RPMI8226 (cell line): ENCODE results near the gene PSD.
A peak's percentile ranks its signal among the peaks of the same experiment; 100 is the strongest.

ENCODE experiments used
- DNase-seq: peaks from one replicate; pipeline ENCODE4 v3.0.0-alpha.2; 2015

PSD gene

DNA sequence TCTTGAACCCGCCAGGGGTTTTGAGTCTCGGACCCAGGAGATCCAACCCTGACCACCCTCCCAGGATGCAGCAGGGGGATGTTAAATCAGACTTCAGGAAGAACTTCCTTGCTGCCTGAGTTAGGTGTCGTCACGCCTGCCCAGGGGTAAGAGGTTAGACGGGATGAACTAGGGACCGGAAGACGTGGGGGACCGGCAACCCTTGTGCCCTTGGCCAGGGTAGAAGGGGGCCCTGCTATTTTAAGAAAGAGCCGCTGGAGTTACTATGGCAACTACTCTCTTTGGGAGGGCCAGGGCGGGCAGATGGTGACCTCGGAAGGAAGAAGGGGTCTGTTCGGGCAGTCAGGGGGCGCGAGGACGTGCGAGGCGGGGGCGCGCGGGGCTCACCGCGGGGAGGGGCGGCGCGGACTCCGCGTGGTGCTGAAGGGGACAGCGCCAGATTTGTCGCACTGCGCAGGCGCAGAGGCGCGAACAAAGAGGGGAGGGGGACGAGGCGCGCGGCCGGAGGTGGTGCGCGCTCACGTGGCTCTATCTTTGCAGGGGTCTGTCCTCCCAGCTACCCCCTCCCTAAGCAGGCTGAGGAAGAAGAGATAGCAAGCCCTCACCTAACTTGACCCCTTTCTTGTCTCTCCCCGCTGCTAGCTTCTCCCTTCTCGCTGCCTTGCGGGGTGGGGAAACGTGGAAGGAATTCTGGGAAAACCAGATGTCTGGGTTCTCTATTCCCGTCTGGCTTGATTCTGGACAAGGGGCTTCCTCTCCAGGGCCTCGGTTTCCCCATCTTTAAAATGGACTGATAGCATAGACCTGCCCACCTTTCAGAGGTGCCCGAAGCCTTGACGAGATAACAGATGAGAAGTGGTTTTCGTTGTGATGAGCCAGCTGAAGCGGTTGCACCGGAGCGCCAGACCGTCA is 940 bp upstream of the PSD start:
- DNase-seq, result peak; percentile 66

DNA sequence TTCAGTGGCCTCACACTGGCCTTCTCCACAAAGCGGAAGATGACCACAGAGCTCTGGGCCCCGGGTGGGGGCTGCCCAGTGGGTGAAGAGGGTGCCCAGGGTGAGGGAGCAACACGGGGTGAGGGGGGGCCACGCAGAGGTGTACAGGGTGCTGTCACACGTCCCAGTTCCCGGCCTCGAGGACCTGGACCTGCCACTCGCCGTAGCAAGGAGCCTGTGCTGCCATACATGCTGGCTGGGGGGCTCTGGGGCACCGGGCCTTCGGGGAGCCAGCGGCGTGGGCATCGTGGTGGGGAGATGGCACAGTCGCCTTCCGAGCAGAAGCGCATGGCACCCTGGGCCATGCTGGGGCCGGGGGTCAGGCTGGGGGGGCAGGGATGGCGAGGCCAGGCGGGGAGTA is 1.9 kb downstream of the PSD start:
- DNase-seq, result no peak

DNA sequence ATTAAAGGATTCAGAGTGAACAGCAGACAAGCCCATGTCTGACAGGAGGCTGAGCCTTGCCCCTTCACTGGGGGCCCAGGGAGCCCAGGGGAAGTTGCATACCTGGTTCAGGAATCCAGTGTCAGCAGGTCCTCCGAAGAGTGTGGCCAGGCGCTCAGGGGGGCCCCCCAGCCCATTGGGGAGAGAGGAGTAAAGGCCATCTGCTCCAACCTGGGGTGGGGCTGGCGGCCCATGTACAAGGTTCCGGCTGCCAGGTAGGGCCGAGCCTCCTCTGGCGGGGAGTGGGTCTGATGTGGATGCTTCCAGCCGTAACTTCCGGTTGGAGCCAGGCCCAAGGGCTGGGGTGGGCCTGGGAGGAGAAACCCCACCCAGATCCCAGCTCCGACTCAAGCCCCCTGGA is 2.3 kb downstream of the PSD start:
- DNase-seq, result no peak

DNA sequence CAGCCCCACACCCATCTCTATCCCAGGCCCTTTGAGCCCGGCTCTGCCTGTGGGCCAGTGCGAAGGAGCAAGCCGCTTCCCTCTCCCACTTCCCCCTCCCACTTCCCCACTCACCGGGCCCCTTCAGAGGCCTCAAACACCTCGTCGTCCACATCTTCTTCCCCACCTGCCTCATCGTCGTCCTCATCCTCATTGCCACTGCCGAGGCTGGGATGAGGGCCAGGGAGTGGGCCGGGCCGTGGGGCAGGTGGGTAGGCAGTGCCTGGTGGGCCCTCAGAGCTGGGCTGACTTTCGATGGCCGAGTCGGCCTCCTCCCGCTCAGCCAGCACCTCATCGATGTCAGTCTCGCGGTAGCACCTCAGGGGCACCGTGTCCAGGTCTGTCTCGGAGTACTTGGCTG is 3.8 kb downstream of the PSD start:
- no peak for DNase-seq

DNA sequence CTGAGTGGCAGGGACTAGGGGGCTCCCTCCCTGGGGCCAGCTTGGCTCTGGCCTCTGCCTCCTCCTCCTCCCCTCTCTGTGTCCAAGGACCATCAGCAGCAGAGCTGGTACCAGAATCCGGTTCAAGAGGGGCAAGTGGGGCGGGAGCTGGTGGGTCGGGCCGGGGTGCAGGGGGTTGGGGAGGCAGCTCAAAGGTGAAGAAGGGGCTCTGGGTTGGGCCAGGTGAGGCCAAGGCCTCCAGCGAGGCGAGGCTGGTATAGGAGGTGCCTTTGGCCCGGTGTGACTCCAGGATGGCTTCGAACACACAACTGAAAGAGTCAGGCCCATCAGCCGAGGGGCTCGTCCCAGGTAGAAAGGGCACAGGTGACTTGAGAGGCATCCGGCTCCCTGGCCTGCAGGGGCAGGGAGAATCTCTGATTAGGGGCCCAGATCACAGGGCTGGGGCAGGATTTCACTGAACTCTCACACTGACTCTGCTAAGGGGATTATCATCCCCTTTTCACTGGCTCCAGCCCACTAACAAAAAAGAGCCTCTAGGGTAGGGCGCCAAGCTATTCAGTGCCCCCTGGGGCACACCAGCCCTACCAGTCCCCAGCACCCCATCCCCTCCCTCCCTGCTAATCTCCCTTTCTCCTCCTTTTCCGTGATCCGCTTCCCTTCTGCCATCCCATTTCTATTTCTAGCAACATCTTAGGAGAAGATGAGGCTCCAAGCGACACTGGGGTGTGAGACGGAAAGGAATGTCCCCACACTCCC is 4.6 kb downstream of the PSD start:
- DNase-seq, result no peak

- DNase-seq, result peak; percentile 59
These were observed 5.4 kb downstream of the PSD start for GRCh38 chr10:102413053-102413705.

- DNase-seq, result no peak
These were observed 6.3 kb downstream of the PSD start for GRCh38 chr10:102412293-102412692.

DNA sequence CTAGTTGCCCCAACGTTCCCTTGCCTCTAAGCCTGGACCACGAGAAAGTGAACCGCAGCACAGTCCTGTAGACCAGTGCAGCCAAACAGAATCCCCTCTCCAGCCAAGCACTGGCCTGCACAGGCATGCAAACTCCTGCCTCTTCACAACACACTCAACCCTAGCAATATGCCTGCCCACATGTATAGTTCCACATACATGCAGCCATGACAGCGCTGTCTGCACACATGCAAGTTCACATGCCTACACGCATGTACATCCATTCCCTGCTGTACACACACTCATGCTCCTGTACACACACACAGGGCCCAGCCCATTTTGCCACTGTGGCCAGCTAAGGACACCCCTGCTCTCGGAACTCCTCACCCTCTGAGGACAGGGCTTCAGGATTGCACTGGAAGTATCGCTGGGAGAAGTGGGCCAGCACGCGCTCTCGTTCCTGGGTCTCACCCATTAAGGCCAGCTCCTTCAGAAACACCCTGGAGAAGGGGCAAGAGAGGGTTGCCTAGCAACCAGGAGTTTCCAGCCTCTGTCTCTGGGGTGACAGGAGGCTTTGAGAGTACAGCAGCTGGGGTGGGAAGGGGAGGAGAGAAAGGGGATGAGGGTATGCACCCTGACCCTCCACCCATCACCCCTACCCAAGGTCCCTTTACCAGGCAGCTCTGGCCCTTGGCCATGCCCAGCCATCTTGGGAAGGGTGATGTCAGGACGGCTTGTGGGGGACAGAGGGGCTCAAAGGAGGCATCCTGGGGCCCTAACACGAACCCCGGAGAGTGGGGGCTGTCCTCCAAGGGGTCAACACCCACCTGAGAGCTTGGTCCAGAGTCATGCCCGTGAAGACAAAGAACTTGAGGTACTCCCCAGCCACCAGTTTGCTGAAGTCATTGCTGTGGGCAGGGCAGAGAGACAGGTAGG is 7.0 kb downstream of the PSD start:
- DNase-seq, result no peak

DNA sequence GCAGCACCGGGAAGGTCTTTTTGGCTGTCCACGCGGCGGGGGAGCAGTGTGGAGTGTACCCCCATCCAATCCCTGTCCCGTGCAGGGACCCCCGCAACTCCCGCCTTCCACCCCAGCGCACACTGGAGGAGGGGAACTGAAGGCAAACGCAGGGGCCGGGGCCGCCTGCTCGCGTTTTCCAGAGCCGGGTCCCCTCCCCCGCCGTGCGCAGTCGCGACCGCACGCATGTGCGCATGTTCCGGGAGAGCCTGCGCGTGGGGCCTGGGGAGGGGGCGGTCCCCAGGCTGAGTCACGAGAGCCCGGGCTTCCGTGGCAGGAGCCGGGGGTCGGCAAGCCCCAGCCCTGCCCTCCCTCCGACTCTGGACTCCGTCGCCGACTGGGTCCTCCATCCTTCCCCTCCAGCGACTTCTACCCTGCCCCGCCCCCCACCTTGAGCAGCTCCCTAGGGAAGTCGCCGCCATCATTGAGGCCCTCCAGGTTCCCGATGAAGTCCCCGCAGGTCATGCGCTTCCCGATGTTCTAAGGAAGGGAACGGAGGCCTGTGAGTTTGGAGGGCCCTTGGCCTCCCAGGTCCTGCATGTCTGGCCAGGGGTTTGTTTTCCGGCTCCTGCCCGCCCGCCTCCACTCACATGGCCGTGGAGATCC is 8.0 kb downstream of the PSD start:
- no peak for DNase-seq

GRCh38 chr10:102409604-102410428 is 8.8 kb downstream of the PSD start:
- no peak for DNase-seq

- DNase-seq, result no peak
These were observed 9.6 kb downstream of the PSD start for GRCh38 chr10:102408728-102409603.

DNA sequence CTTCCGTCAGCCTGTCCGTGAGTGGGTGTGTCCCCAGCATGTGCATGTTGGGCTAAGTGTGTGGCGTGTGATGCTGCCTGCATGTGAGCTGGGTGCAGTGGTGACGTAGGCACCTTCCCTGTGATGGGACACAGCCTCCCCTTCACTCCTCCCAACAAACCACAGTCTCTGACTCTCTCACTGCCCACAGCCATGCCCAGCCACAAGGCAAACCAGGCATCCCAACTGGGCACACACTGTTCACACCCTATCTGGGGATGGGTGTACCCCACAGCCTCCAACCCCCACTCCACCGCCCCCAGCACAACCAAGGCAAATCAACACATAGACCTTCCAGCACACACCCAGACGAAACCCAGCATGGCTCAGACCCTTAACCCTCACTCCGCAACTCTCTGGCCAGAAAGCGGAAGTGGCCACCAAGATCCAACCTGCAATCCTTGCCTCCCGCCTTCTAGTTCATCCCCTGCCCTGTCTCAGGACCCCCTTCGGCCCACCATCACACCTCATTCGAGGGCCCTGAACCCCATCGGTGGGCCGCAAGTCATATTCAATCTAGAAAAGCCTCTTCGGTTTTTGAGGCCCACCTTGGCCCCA is 10.4 kb downstream of the PSD start:
- no peak for DNase-seq

- DNase-seq, result no peak
These were observed 11.0 kb downstream of the PSD start for GRCh38 chr10:102407425-102408130.

GRCh38 chr10:102406815-102407214 is 11.8 kb downstream of the PSD start:
- DNase-seq, result no peak

- peak; percentile 17 for DNase-seq
These were observed 13.0 kb downstream of the PSD start for GRCh38 chr10:102405632-102406031.

- no peak for DNase-seq
These were observed 13.4 kb downstream of the PSD start for GRCh38 chr10:102405108-102405571.

DNA sequence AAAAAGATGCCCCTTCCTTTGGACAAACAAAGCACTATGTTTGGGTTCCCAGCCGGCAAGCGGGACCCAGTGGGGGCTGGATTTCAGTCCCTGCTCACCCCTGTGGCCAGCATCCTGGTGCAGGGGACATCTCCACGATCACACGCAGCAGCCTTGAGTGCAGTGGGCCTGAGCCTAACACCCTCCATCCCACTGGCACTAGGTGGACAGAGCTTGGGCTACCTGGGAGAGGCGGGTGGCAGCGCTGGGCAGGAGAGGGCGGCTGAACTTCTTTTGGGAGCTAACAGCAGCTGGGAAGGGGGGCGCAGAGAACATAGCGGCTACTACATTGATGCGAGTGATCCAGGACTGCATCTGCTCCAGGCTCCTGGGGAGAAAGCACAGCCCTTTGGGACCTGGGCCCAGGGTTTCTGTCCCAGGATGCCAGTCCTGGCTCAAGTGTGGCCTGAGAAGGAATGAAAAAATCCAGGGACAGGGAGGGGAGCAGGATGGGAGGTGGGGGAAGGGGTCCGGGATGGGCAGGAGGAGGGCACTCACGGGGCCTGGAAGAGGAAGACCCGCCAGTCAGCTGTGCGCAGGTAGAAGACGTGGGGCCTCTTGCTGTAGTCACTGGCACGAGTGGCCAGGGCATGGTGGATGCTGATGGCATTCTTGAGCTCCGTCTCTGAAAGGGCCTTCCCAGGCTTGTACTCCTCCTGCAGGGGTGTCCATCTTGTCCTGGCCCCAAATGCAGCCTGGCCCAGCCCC is 14.1 kb downstream of the PSD start:
- no peak for DNase-seq

- DNase-seq, result no peak
These were observed 15.5 kb downstream of the PSD start for GRCh38 chr10:102403115-102403514.
